SH-SY5Y (cell line): ENCODE results near the gene PATL2.

ENCODE experiments used
- GATA2 ChIP-seq: IDR thresholded peaks from 2 replicates; pipeline ENCODE4 v1.6.1; 2011; ENCODE audit warnings: mild to moderate bottlenecking, low read depth, low read length
- GATA3 ChIP-seq: IDR thresholded peaks from 2 replicates; pipeline ENCODE4 v1.6.1; 2011; ENCODE audit warnings: low read depth, mild to moderate bottlenecking, low read length, moderate library complexity

Gene PATL2

GRCh38 chr15:44633603-44634002 is 77.5 kb downstream of the PATL2 start:
- TF ChIP-seq GATA3, result no peak
- no peak for TF ChIP-seq GATA2

GRCh38 chr15:44623178-44623577 is 87.9 kb downstream of the PATL2 start:
- TF ChIP-seq GATA2 (no peak), GATA3 (no peak)

GRCh38 chr15:44620081-44620480 is 91.0 kb downstream of the PATL2 start:
- no peak for TF ChIP-seq GATA2
- TF ChIP-seq GATA3, result no peak

- TF ChIP-seq GATA2, result no peak
- no peak for TF ChIP-seq GATA3
These were observed 94.1 kb downstream of the PATL2 start for GRCh38 chr15:44616974-44617373.
